Uterus (tissue), 4 donors: ENCODE data around the gene GOLT1A. TPM values are rescaled to one million over a fixed set of nuclear protein-coding genes. Genes with fewer than 3 reads are reported as not detected.

Source experiments
- DNase-seq, 2 donors: peaks; one replicate each; pipeline ENCODE4 v3.0.0-alpha.2; 2019 to 2020
- H3K27ac ChIP-seq, 2 donors: fragments of 200-600 bp; sonication (generic); 1 replicate in 1 of 2; 2 replicates in 1 of 2; pipeline ENCODE4 v1.5.1; 2016 to 2018
- H3K27me3 ChIP-seq, 2 donors: fragments of 200-600 bp; sonication (generic); one replicate each; pipeline ENCODE4 v1.5.1; 2018 to 2019; ENCODE audit warnings: control low read depth in 1 of 2
- H3K36me3 ChIP-seq, 2 donors: fragments of 200-600 bp; sonication (generic); one replicate each; pipeline ENCODE4 v1.5.1; 2019; ENCODE audit warnings: control low read depth in 1 of 2
- H3K4me1 ChIP-seq, 2 donors: fragments of 200-600 bp; sonication (generic); one replicate each; pipeline ENCODE4 v1.5.1; 2018 to 2019; ENCODE audit warnings: control low read depth in 1 of 2
- H3K4me3 ChIP-seq, 2 donors: fragments of 200-600 bp; sonication (generic); 1 replicate in 1 of 2; 2 replicates in 1 of 2; pipeline ENCODE4 v1.5.1; 2018 to 2019; ENCODE audit warnings: mild to moderate bottlenecking in 1 of 2
- H3K9me3 ChIP-seq, 2 donors: fragments of 200-600 bp; sonication (generic); one replicate each; pipeline ENCODE4 v1.5.1; 2019; ENCODE audit warnings: control low read depth in 1 of 2
- POLR2A ChIP-seq, 2 donors: fragments of 450-650 bp; IDR thresholded peaks; one replicate each; pipeline ENCODE4 v1.6.1; 2016; ENCODE audit warnings: antibody characterized with exemption in 2 of 2, mild to moderate bottlenecking in 1 of 2, moderate library complexity in 1 of 2
- intact Hi-C: fragments of 100-400 bp; cut with DNase I; formaldehyde crosslinking; loops from one replicate; pipeline ENCODE4 v1.15.1; 2023; ENCODE audit warnings: low total_unique reads
- total RNA-seq, 4 donors: library from RNA; depleted of rRNA in 3 of 4; stranded (reverse); fragments of >200 nt in 3 of 4; gene quantifications; one replicate each; pipeline versions ENCODE4 v1.1.0 to v1.2.4, GENCODE V29; 2014 to 2023
- TF ChIP-seq, protein P1 (sequence below), 4 experiments: fragments of 200-600 bp in 2 of 4; fragments of 450-650 bp in 2 of 4; sonication (generic) in 2 of 4; IDR thresholded peaks; one replicate each; pipeline ENCODE4 v1.5.1; 2016 to 2019; ENCODE audit warnings: antibody characterized with exemption in 4 of 4, mild to moderate bottlenecking in 2 of 4, moderate library complexity in 1 of 4
- donor health status: DM: yes; HTN: yes; CAD: no.

Gene GOLT1A
- total RNA-seq, 4 donors from 2014 or later, result 0.52 TPM; not detected in 3

DNA sequence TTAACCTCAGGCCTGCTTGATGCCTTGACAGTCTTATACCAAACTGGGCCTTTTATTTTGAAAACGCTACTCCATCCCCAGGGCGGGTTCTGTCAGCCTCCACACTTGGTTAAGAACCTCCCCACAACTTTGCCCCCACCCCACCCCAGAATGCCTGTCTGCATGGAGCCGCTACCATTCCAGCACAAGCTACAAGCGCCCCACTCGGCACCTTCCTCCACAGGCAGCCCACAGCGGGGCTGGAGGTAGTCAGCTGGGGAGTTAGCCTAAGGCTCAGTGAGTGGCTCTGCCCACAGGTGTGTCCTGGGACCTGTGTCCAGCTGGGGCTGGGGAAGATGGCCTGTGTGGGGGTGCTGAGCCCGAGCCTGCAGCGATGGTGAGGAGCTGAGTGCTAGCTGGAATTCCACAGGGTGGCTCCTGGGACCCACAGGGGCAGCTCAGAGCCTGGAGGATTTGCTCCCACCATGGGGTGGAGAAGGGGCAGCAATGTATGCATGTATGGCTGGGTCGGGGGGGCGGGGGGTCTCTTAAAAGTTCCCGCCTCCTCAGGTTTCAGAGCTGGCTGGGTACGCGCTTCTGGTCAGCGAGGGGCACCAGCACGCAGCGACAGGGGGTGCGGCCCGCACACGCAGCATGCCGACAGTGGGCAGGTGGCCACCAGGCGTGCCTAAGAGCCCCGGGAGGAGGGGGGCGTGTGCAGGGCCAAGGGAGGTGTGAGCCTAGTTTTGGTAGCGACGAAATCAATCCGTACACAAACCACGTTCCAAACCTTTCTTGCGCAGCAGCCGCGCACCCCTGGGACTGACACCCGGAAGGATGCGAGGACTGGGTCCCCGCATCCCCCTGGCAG lies 62.9 kb downstream of the GOLT1A start:
- no peaks in the 10 kb centered on the region for H3K36me3 ChIP-seq
- no peaks in the 10 kb centered on the region for H3K27me3 ChIP-seq
- H3K4me1 ChIP-seq, result peaks cover 0 to 7% of the 10 kb centered on the region in 2 donors
- peak overlapping the region; percentile 84 to 93 for H3K27ac ChIP-seq
- intact Hi-C loops, result no loop called here
- no peak for TF ChIP-seq POLR2A (IDR thresholded peaks at IDR 0.05)
- TF ChIP-seq, protein P1, sequence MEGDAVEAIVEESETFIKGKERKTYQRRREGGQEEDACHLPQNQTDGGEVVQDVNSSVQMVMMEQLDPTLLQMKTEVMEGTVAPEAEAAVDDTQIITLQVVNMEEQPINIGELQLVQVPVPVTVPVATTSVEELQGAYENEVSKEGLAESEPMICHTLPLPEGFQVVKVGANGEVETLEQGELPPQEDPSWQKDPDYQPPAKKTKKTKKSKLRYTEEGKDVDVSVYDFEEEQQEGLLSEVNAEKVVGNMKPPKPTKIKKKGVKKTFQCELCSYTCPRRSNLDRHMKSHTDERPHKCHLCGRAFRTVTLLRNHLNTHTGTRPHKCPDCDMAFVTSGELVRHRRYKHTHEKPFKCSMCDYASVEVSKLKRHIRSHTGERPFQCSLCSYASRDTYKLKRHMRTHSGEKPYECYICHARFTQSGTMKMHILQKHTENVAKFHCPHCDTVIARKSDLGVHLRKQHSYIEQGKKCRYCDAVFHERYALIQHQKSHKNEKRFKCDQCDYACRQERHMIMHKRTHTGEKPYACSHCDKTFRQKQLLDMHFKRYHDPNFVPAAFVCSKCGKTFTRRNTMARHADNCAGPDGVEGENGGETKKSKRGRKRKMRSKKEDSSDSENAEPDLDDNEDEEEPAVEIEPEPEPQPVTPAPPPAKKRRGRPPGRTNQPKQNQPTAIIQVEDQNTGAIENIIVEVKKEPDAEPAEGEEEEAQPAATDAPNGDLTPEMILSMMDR (IDR thresholded peaks at IDR 0.05), result no peak
- DNase-seq, result peak; percentile 56 to 57
- H3K4me3 ChIP-seq, result peak overlapping the region; percentile 54 to 61
- H3K9me3 ChIP-seq, result no peaks in the 10 kb centered on the region

DNA sequence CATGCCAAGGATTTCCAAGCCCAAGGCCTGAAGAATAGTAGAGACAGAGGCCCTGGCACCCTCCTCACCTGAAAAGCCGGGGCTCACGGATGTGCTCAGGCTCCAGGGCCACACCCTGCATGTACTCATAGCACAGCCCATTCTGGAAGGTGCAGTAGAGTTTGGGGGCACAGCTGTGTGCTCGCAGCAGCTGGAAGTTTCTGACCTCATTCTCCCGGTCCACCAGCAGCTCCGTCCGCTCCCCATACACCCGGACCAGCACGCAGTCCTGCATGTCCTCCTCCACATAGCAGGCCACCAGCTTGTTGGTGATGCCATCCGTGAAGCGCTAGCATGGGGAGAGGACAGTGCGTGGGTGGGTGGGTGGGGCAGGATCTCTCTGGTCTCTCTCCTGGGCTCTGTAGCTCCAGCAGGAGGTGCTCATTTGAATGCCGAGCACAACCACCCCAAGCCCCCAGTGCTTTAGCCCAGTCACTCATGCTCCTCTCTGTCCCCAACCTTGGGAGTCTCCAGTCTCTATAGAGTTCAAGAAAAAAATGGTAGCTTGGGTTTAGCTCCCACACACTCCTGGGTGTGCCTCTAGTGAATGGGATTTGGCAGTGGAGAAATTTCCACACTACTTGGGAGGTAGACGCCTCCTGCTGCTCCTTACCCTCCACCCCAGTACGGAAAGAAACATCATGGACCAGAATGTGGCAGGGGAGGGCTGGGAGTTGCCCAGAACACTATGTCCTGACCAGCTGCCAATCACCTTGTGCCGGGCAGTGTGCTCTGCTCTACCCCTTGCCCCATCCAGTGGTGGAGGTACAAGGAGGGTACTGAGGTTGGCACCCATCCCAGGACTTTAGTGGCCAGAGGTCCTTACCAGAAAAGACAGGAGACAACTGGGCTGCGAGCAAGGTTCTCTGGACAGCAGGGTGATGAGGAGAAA lies 63.9 kb downstream of the GOLT1A start:
- H3K36me3 ChIP-seq, result no peaks in the 10 kb centered on the region
- peak in 1 of 2 donors; percentile 59 for DNase-seq
- H3K9me3 ChIP-seq, result no peaks in the 10 kb centered on the region
- TF ChIP-seq POLR2A (IDR thresholded peaks at IDR 0.05), result no peak
- TF ChIP-seq, protein P1 (IDR thresholded peaks at IDR 0.05), result no peak
- peak overlapping the region; percentile 84 to 93 for H3K27ac ChIP-seq
- no peak overlapping the region for H3K4me3 ChIP-seq
- intact Hi-C loops, result no loop called here
- H3K4me1 ChIP-seq, result peaks cover 0 to 7% of the 10 kb centered on the region in 2 donors
- H3K27me3 ChIP-seq, result no peaks in the 10 kb centered on the region

DNA sequence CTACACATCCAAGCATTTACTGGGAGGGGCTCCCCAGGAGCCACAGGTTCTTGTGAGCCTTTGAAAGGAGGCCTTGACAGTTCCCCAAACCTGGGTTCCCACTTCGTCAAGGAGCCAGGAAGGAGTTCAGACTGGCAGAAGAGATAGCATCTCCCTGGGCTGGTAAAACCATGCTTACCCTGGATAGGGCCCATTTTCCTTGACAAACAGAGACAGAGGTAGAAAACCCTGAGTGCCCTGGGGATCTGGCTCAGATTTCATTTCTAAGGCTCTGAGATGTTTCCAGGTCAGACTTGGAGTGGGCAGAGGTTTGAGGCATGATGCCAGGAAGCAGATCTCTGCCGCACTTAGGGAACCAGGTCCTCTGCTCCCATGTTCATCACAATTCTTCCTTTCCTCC lies 64.7 kb downstream of the GOLT1A start:
- intact Hi-C loops, result no loop called here

More for the DNA sequence above, 64.7 kb downstream of the GOLT1A start:
- Histone ChIP-seq H3K36me3 (no peaks in the 10 kb centered on the region), H3K4me1 (peaks cover 0 to 7% of the 10 kb centered on the region in 2 donors), H3K27me3 (no peaks in the 10 kb centered on the region), H3K9me3 (no peaks in the 10 kb centered on the region), H3K27ac (no peak overlapping the region), H3K4me3 (no peak overlapping the region)
- no peak for DNase-seq
- TF ChIP-seq, protein P1 (IDR thresholded peaks at IDR 0.05), result no peak
- TF ChIP-seq POLR2A (IDR thresholded peaks at IDR 0.05), result no peak

Other genes with a start within 250 kb of the GOLT1A start
- gene SOX13, start 140.9 kb downstream of the GOLT1A start, total RNA-seq, result 100 to 1,000 TPM in 1 of 4 donors, 10 to 100 TPM in 3; 15.7 to 139 (median 37.9) TPM
- gene ETNK2, start 61.9 kb downstream of the GOLT1A start, total RNA-seq, result 10 to 100 TPM in 3 of 4 donors, 1 to 10 TPM in 1; 2.3 to 23.9 (median 13.9) TPM
- 1 to 10 TPM in 2 of 4 donors, not detected in 2; 6.8 to 9.4 TPM for gene REN, start 47.7 kb downstream of the GOLT1A start, total RNA-seq
- not detected for gene KISS1, start 17.5 kb downstream of the GOLT1A start, total RNA-seq
- gene PLEKHA6, start 145.9 kb upstream of the GOLT1A start, total RNA-seq, result 10 to 100 TPM in 1 of 4 donors, 1 to 10 TPM in 3; 5.9 to 13.6 (median 8.4) TPM
- 10 to 100 TPM; 20.5 to 58.9 (median 46.4) TPM for gene PPP1R15B, start 197.8 kb upstream of the GOLT1A start, total RNA-seq